HepG2 (cell line): Measurements from ENCODE around the gene CKS1B. TPM values are rescaled to one million over a fixed set of nuclear protein-coding genes. Genes with fewer than 3 reads are reported as not detected.

Experiments used
- ATAC-seq: fragments of 200-7000 bp; cut with Tn5 transposase; 3 replicates; pipeline ENCODE4 v1.9.1; 2020; ENCODE audit warnings: mild to moderate bottlenecking, moderate library complexity
- BruUV-seq: library from RNA; stranded (reverse); fragments of 400-500 nt; replicated peaks from 2 replicates; lab custom pipeline; 2021; lab: Mats Ljungman, UMichigan
- CTCF ChIA-PET: fragments of 300-600 bp; formaldehyde crosslinking; extraction: SDS; loops from one replicate; lab custom pipeline; 2021; ENCODE audit warnings: low total read pairs, inconsistent platforms, low intra/inter-chr PET ratio; lab: Yijun Ruan, JAX
- POLR2A ChIA-PET: fragments of 350-600 bp; sonication (Branson Sonifier 250); formaldehyde crosslinking; loops from one replicate; lab custom pipeline; 2020; ENCODE audit warnings: antibody characterized with exemption, inconsistent platforms; lab: Yijun Ruan, JAX
- DNase-seq: peaks from one replicate; pipeline ENCODE4 v3.0.0-alpha.2; 2015; ENCODE audit warnings: low spot score
- FAIRE-seq: peaks from 3 replicates; lab custom pipeline; 2011; peaks lifted over from hg19 to GRCh38; lab: Jason Lieb, UNC
- H2AFZ ChIP-seq: one replicate; pipeline ENCODE4 v1.6.1; 2011; ENCODE audit warnings: low read length, inconsistent platforms
- H3K27ac ChIP-seq: fragments of 300-600 bp; 3 replicates; pipeline ENCODE4 v1.8.0; 2011; ENCODE audit warnings: mixed run types, mild to moderate bottlenecking, mixed read lengths, low read length, inconsistent platforms; ENCODE audit not compliant: insufficient read depth; ENCODE audit errors: extremely low read length
- H3K27me3 ChIP-seq, 2 experiments: fragments of 200-600 bp in 1 of 2; 2 replicates in 1 of 2; 3 replicates in 1 of 2; pipeline versions ENCODE4 v1.6.0 to v1.8.0; 2011; ENCODE audit warnings: low read length in 2 of 2, mild to moderate bottlenecking in 2 of 2, moderate library complexity in 2 of 2, inconsistent platforms in 1 of 2; ENCODE audit not compliant: insufficient read depth in 2 of 2, control insufficient read depth in 1 of 2
- H3K36me3 ChIP-seq, 2 experiments: fragments of 200-600 bp in 1 of 2; replicated peaks in 1 of 2; 2 replicates in 1 of 2; 3 replicates in 1 of 2; pipeline versions ENCODE4 v1.5.1 to v1.8.0; 2011; ENCODE audit warnings: low read length in 2 of 2, inconsistent platforms in 1 of 2; ENCODE audit not compliant: insufficient read depth in 2 of 2, control insufficient read depth in 1 of 2
- H3K4me1 ChIP-seq: 2 replicates; pipeline ENCODE4 v1.5.1; 2012; ENCODE audit warnings: low read length, inconsistent platforms; ENCODE audit not compliant: insufficient read depth
- H3K4me2 ChIP-seq: 2 replicates; pipeline ENCODE4 v1.6.0; 2011; ENCODE audit warnings: low read depth, low read length, inconsistent platforms
- H3K4me3 ChIP-seq, 3 experiments: fragments of 200-600 bp in 1 of 3; sonication (generic), shearing (Covaris generic) in 1 of 3; replicated peaks in 1 of 3; 2 replicates each; pipeline ENCODE4 v1.5.1; 2011 to 2016; ENCODE audit warnings: low read length in 3 of 3, inconsistent platforms in 2 of 3, low read depth in 2 of 3, mild to moderate bottlenecking in 2 of 3, control low read depth in 1 of 3, mixed read lengths in 1 of 3; ENCODE audit not compliant: insufficient read depth in 1 of 3
- H3K79me2 ChIP-seq: one replicate; pipeline ENCODE4 v1.6.1; 2011; ENCODE audit warnings: low read length, inconsistent platforms; ENCODE audit not compliant: insufficient read depth
- H3K9ac ChIP-seq: 2 replicates; pipeline ENCODE4 v1.6.0; 2011; ENCODE audit warnings: mild to moderate bottlenecking, low read depth, low read length, inconsistent platforms; ENCODE audit not compliant: insufficient read depth
- H3K9me3 ChIP-seq: 2 replicates; pipeline ENCODE4 v1.5.1; 2012; ENCODE audit warnings: mild to moderate bottlenecking, low read length
- H4K20me1 ChIP-seq: 2 replicates; pipeline ENCODE4 v1.6.0; 2011; ENCODE audit warnings: inconsistent platforms, mild to moderate bottlenecking, low read length, moderate library complexity; ENCODE audit not compliant: insufficient read depth
- CBX1 ChIP-seq: IDR thresholded peaks from one replicate; pipeline ENCODE4 v1.6.1; 2016; ENCODE audit warnings: antibody characterized with exemption, low read depth
- KDM5B ChIP-seq: sonication (generic); formaldehyde crosslinking; IDR thresholded peaks from 2 replicates; pipeline ENCODE4 v1.4.0; 2020; ENCODE audit warnings: missing genetic modification reagents, mild to moderate bottlenecking, borderline replicate concordance
- POLR2A ChIP-seq, 2 experiments: IDR thresholded peaks; 2 replicates each; pipeline ENCODE4 v1.6.1; 2011; ENCODE audit warnings: low read depth in 2 of 2, low read length in 2 of 2, mild to moderate bottlenecking in 1 of 2, moderate library complexity in 1 of 2; ENCODE audit not compliant: insufficient read depth in 1 of 2
- POLR2G ChIP-seq: fragments of 200-400 bp; formaldehyde crosslinking; IDR thresholded peaks from 2 replicates; pipeline ENCODE4 v1.6.1; 2018; ENCODE audit warnings: mild to moderate bottlenecking, low read depth, low read length, moderate library complexity
- REPIN1 ChIP-seq: sonication (generic); formaldehyde crosslinking; IDR thresholded peaks from 2 replicates; pipeline ENCODE4 v1.8.0; 2022; ENCODE audit warnings: missing genetic modification reagents, low read depth, mild to moderate bottlenecking, borderline replicate concordance
- SETDB1 ChIP-seq: sonication (generic); formaldehyde crosslinking; IDR thresholded peaks from 2 replicates; pipeline ENCODE4 v1.5.1; 2020; ENCODE audit warnings: missing genetic modification reagents, mild to moderate bottlenecking, borderline replicate concordance
- SIN3A ChIP-seq: IDR thresholded peaks from 2 replicates; pipeline ENCODE4 v1.6.1; 2011; ENCODE audit warnings: low read depth, mild to moderate bottlenecking, control low read depth, low read length, borderline replicate concordance
- SMAD3 ChIP-seq: sonication (generic); formaldehyde crosslinking; IDR thresholded peaks from 2 replicates; pipeline ENCODE4 v1.4.0; 2020; ENCODE audit warnings: missing genetic modification reagents
- ZBTB10 ChIP-seq: sonication (generic); formaldehyde crosslinking; IDR thresholded peaks from 2 replicates; pipeline ENCODE4 v1.4.0; 2020; ENCODE audit warnings: missing genetic modification reagents, borderline replicate concordance
- ZBTB7A ChIP-seq: sonication (generic); formaldehyde crosslinking; IDR thresholded peaks from 2 replicates; pipeline ENCODE4 v1.8.0; 2022; ENCODE audit warnings: mild to moderate bottlenecking, missing genetic modification reagents
- ZFY ChIP-seq: sonication (generic); formaldehyde crosslinking; IDR thresholded peaks from 2 replicates; pipeline ENCODE4 v1.4.0; 2020; ENCODE audit warnings: missing genetic modification reagents
- ZNF333 ChIP-seq: sonication (generic); formaldehyde crosslinking; IDR thresholded peaks from 2 replicates; pipeline ENCODE4 v1.4.0; 2020; ENCODE audit warnings: mild to moderate bottlenecking, missing genetic modification reagents, borderline replicate concordance
- ZNF441 ChIP-seq: sonication (generic); formaldehyde crosslinking; IDR thresholded peaks from 2 replicates; pipeline ENCODE4 v1.7.0; 2021; ENCODE audit warnings: missing genetic modification reagents, borderline replicate concordance
- ZNF572 ChIP-seq: sonication (generic); formaldehyde crosslinking; IDR thresholded peaks from 2 replicates; pipeline ENCODE4 v1.5.1; 2020; ENCODE audit warnings: mild to moderate bottlenecking, missing genetic modification reagents
- ZNF574 ChIP-seq: sonication (generic); formaldehyde crosslinking; IDR thresholded peaks from 2 replicates; pipeline ENCODE4 v1.4.0; 2020; ENCODE audit warnings: missing genetic modification reagents
- ZZZ3 ChIP-seq: sonication (generic); formaldehyde crosslinking; IDR thresholded peaks from 2 replicates; pipeline ENCODE4 v1.4.0; 2020; ENCODE audit warnings: missing genetic modification reagents, mild to moderate bottlenecking, borderline replicate concordance
- WGBS: methylation state at CpG from one replicate; pipeline ENCODE4 v1.1.6; 2017; ENCODE audit warnings: low lambda C conversion rate; 5-methylcytosine and 5-hydroxymethylcytosine counted together
- in situ Hi-C: cut with HindIII; loops from 2 replicates; pipeline ENCODE4 v1.10.0; 2017; ENCODE audit warnings: low pct_unique_long_range_greater_than_20kb; ENCODE audit not compliant: extremely low pct_ligation_motif_present
- intact Hi-C: fragments of 100-400 bp; cut with micrococcal nuclease; formaldehyde crosslinking; loops from one replicate; pipeline ENCODE4 v1.10.0; 2022; ENCODE audit not compliant: unreplicated experiment
- polyA plus RNA-seq, 8 experiments: library from polyadenylated mRNA; depleted of rRNA in 3 of 8; stranded (reverse) in 7 of 8; unstranded in 1 of 8; fragments of >200 nt; fragmentation: Illumina TruSeq in 4 of 8; extraction: Trizol in 4 of 8; gene quantifications; 2 replicates each; pipeline versions ENCODE4 v1.2.1 to v1.2.3, GENCODE V29; 2011 to 2016; ENCODE audit warnings: low read depth in 4 of 8, missing spikeins in 1 of 8, mixed read lengths in 1 of 8; ENCODE audit not compliant: insufficient read depth in 1 of 8
- total RNA-seq, 5 experiments: library from RNA; depleted of rRNA; stranded (reverse); fragments of >200 nt; fragmentation: Illumina TruSeq; extraction: Trizol; gene quantifications; 2 replicates each; pipeline ENCODE4 v1.2.3, GENCODE V29; 2016; ENCODE audit warnings: low read depth in 1 of 5
- TF ChIP-seq, protein P1 (sequence below): IDR thresholded peaks from 2 replicates; pipeline ENCODE4 v1.6.1; 2016; ENCODE audit warnings: low read depth, borderline replicate concordance

Gene CKS1B
- total and polyA plus RNA-seq, 2 of the 13 experiments (the other 11 are each of a cell fraction or from before 2014, with no cell fraction given) = 217 to 222 TPM

- H3K36me3 ChIP-seq = no peaks in the 10 kb centered on the region; a peak in 1 of 5 replicates
- H3K4me3 ChIP-seq = peak within 1 kb of the TSS; percentile 86 to 98 (median 98)
- no peak within 1 kb of the TSS for H2AFZ ChIP-seq
- H3K79me2 ChIP-seq = peaks cover 33% of the 10 kb centered on the region
- H3K9me3 ChIP-seq = no peaks in the 10 kb centered on the region
- ChIA-PET CTCF (interaction anchor here (1.8 to 6.8 kb wide), 2 partner anchors 15 to 81 kb away, joined by 4 to 54 read pairs; no protein-coding TSS in a partner anchor), POLR2A (interaction anchor here (0.7 to 6.7 kb wide), 8 partner anchors 11 to 443 kb away, joined by 3 to 90 read pairs (median 6); partner anchors contain the start of genes PMVK and SLC50A1)
- H3K27ac ChIP-seq = peak within 1 kb of the TSS; percentile 97
- in situ Hi-C loops = no loop called here
- no peak for FAIRE-seq
- peak within 1 kb of the TSS; percentile 100 for H3K4me2 ChIP-seq
- intact Hi-C loops = loop anchor here (5.0 kb wide), 1 partner anchor 445 kb away; the partner anchor contains the start of gene UBE2Q1
- H4K20me1 ChIP-seq = peaks cover 4% of the 10 kb centered on the region; the same call in 1 of the 2 replicates
- no peak for DNase-seq
- WGBS = under 1% methylated on average over 19 of the region's 35 CpGs
- peaks cover 51% of the 10 kb centered on the region for H3K4me1 ChIP-seq
- peak within 1 kb of the TSS; percentile 95 for H3K9ac ChIP-seq
- H3K27me3 ChIP-seq = no peaks in the 10 kb centered on the region; a peak in 1 of 5 replicates
- no peak; the same call in 2 of the 3 replicates for ATAC-seq
- BruUV-seq = no TSS peak
- no peak for TF ChIP-seq ZNF333
- TF ChIP-seq ZFY = peak; percentile 64
- no peak for TF ChIP-seq REPIN1
- TF ChIP-seq ZZZ3 (CRISPR knock-in tag) = no peak
- peak; percentile 43; the same call in 1 of the 2 replicates for TF ChIP-seq SIN3A
- TF ChIP-seq SMAD3 = 0 out of 2 replicates have a peak, but pooled peaks have one; percentile 11
- peak; percentile 78; the same call in 1 of the 2 replicates for TF ChIP-seq ZBTB10 (CRISPR knock-in tag)
- TF ChIP-seq KDM5B (CRISPR knock-in tag) = 0 out of 2 replicates have a peak, but pooled peaks have one; percentile 38
- TF ChIP-seq SETDB1 (CRISPR knock-in tag) = no peak
- 0 out of 2 replicates have a peak, but pooled peaks have one; percentile 5 for TF ChIP-seq POLR2G
- no peak for TF ChIP-seq ZNF574 (CRISPR knock-in tag)
- TF ChIP-seq, protein P1, sequence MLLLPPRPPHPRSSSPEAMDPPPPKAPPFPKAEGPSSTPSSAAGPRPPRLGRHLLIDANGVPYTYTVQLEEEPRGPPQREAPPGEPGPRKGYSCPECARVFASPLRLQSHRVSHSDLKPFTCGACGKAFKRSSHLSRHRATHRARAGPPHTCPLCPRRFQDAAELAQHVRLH (CRISPR knock-in tag) = no peak
- peak in 1 of 2 experiments; percentile 25; a peak in 1 of 4 replicates for TF ChIP-seq POLR2A (IDR thresholded peaks at IDR 0.05; ENCODE audit: insufficient read depth in 1 of 2, low read depth in 2 of 2, low read length in 2 of 2)
- peak; percentile 27; the same call in 1 of the 2 replicates for TF ChIP-seq ZNF572
- 0 out of 2 replicates have a peak, but pooled peaks have one; percentile 21 for TF ChIP-seq ZBTB7A (CRISPR knock-in tag)
- peak; percentile 56; the same call in 1 of the 2 replicates for TF ChIP-seq ZNF441 (CRISPR knock-in tag)
- no peak for TF ChIP-seq CBX1
These were observed 28.2 kb downstream of the CKS1B start, which contains the start of gene ZBTB7B for GRCh38 chr1:155002464-155003226. Gene ZBTB7B, plus strand, starts transcription at chr1:155002802. Its CDS starts 11,859 bp downstream, at chr1:155014661.
